B cell (primary cell): ENCODE measurements around the gene ZNF184.

Experiments used
- EZH2 ChIP-seq: IDR thresholded peaks from 2 replicates; pipeline ENCODE4 v1.6.1; 2012; ENCODE audit warnings: borderline replicate concordance, low read depth, mild to moderate bottlenecking, moderate library complexity, low read length; ENCODE audit not compliant: insufficient read depth, poor library complexity, severe bottlenecking
- TF ChIP-seq, protein P1 (sequence below): fragments of 200-600 bp; IDR thresholded peaks from one replicate; pipeline ENCODE4 v1.8.0; 2022; ENCODE audit warnings: antibody characterized with exemption, mild to moderate bottlenecking

DNA sequence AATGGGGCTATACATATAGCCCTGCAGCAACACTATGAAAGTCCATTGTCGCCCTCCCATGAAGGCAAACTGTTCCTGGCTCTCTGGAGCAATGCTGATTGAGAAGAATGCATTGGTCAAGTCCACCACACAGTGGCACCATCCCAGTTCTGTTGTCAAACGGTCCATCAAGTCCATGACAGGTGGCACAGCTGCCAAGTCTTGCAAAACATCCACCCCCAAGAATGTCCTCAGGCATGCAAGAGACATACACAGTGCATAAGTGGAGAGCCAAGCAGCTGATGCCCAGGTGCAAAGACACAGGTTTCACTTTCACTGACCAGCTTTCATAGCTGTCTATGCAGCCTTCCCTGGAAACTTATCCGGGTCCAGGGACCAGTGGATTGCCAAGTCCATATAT is 66.8 kb downstream of the ZNF184 start:
- TF ChIP-seq EZH2, result no peak
- TF ChIP-seq, protein P1, sequence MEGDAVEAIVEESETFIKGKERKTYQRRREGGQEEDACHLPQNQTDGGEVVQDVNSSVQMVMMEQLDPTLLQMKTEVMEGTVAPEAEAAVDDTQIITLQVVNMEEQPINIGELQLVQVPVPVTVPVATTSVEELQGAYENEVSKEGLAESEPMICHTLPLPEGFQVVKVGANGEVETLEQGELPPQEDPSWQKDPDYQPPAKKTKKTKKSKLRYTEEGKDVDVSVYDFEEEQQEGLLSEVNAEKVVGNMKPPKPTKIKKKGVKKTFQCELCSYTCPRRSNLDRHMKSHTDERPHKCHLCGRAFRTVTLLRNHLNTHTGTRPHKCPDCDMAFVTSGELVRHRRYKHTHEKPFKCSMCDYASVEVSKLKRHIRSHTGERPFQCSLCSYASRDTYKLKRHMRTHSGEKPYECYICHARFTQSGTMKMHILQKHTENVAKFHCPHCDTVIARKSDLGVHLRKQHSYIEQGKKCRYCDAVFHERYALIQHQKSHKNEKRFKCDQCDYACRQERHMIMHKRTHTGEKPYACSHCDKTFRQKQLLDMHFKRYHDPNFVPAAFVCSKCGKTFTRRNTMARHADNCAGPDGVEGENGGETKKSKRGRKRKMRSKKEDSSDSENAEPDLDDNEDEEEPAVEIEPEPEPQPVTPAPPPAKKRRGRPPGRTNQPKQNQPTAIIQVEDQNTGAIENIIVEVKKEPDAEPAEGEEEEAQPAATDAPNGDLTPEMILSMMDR, result no peak
